Right lobe of liver (tissue), 6 donors: Measurements from ENCODE around the gene HOXA9. TPM values are rescaled to one million over a fixed set of nuclear protein-coding genes. Genes with fewer than 3 reads are reported as not detected.

Experiments used
- ATAC-seq, 4 donors: fragments of 200-7000 bp; cut with Tn5 transposase; one replicate each; pipeline ENCODE4 v1.9.1; 2020; ENCODE audit warnings: mild to moderate bottlenecking in 4 of 4, moderate library complexity in 4 of 4
- DNase-seq, 3 donors: peaks; one replicate each; pipeline ENCODE4 v3.0.0-alpha.2; 2020
- H3K27ac ChIP-seq, 3 donors: fragments of 200-600 bp; one replicate each; pipeline ENCODE4 v1.8.0; 2022
- H3K27me3 ChIP-seq, 2 donors: fragments of 200-600 bp; one replicate each; pipeline ENCODE4 v1.8.0; 2022
- H3K36me3 ChIP-seq, 4 donors: fragments of 200-600 bp; sonication (generic) in 1 of 4; one replicate each; pipeline versions ENCODE4 v1.5.1 to v1.8.0; 2017 to 2022; ENCODE audit warnings: control low read depth in 1 of 4
- H3K4me1 ChIP-seq, 4 donors: fragments of 200-600 bp; sonication (generic) in 1 of 4; one replicate each; pipeline versions ENCODE4 v1.5.1 to v1.8.0; 2017 to 2022; ENCODE audit warnings: control low read depth in 1 of 4
- H3K4me3 ChIP-seq, 3 donors: fragments of 200-600 bp; one replicate each; pipeline ENCODE4 v1.8.0; 2022
- H3K9me3 ChIP-seq, 4 donors: fragments of 200-600 bp; sonication (generic) in 1 of 4; one replicate each; pipeline versions ENCODE4 v1.5.1 to v1.8.0; 2017 to 2022; ENCODE audit warnings: control low read depth in 1 of 4
- CTCF ChIP-seq, 4 donors: fragments of 200-600 bp in 3 of 4; fragments of 450-650 bp in 1 of 4; IDR thresholded peaks; one replicate each; pipeline versions ENCODE4 v1.5.1 to v1.8.0; 2016 to 2022; ENCODE audit warnings: antibody characterized with exemption in 4 of 4, mild to moderate bottlenecking in 2 of 4
- POLR2A ChIP-seq: fragments of 450-650 bp; IDR thresholded peaks from one replicate; pipeline ENCODE4 v1.6.1; 2017; ENCODE audit warnings: antibody characterized with exemption, mild to moderate bottlenecking
- WGBS: methylation state at CpG from one replicate; pipeline ENCODE4 v1.1.6; 2018; ENCODE audit warnings: low coverage, low lambda C conversion rate; ENCODE audit not compliant: insufficient coverage; ENCODE audit errors: missing lambda C conversion rate; 5-methylcytosine and 5-hydroxymethylcytosine counted together
- intact Hi-C, 2 donors: fragments of 100-400 bp; cut with DNase I; formaldehyde crosslinking; loops; one replicate each; pipeline versions ENCODE4 v1.11.2 to v1.14.1; 2022
- total RNA-seq, 6 experiments: library from RNA; depleted of rRNA in 2 of 6; stranded (reverse); fragments of >200 nt in 2 of 6; fragmentation: NEBNext Ultra II Directional in 3 of 6; extraction: Animal tissue kit (Norgen Biotek cat#: 25700) in 3 of 6; gene quantifications; one replicate each; pipeline versions ENCODE4 v1.1.0 to v1.2.4, GENCODE V29; 2016 to 2023
- donor health status: DM: no; HTN: yes; CAD: no.
- donor health status: DM: no; HTN: no; CAD: no.
- donor health status: DM: no; HTN: no; CAD: no.
- donor health status: DM: no; HTN: yes; CAD: no.
- donor health status: DM: no; HTN: yes; CAD: no.

HOXA9 gene
- total RNA-seq, 6 experiments from 2014 or later = 0.09 TPM; not detected in 5

- Histone ChIP-seq H3K4me3 (no peak within 1 kb of the TSS), H3K36me3 (no peaks in the 10 kb centered on the region), H3K4me1 (peaks cover 0 to 20% (median 5%) of the 10 kb centered on the region in 4 donors), H3K27ac (no peak within 1 kb of the TSS), H3K27me3 (peaks cover 29 to 64% of the 10 kb centered on the region in 2 donors), H3K9me3 (no peaks in the 10 kb centered on the region)
- intact Hi-C loops = loop anchor here in 1 of 2 donors (10.0 kb wide), 1 partner anchor 825 kb away; no protein-coding TSS in a partner anchor
- peak in 2 of 4 donors; percentile 35 to 44 for ATAC-seq
- no peak for DNase-seq
- WGBS = 3% methylated on average over 5 of the region's 99 CpGs
- TF ChIP-seq CTCF (IDR thresholded peaks at IDR 0.05) (no peak), POLR2A (no peak)
Observed at GRCh38 chr7:27199849-27200760, 34.8 kb upstream of the HOXA9 start, which contains the start of gene HOXA13. Gene HOXA13 (minus strand): TSS chr7:27200091. CDS start chr7:27200077, 14 bp downstream.

- DNase-seq = peak in 1 of 3 donors; percentile 14
- no peaks in the 10 kb centered on the region for H3K36me3 ChIP-seq
- WGBS = 2% methylated on average over 7 of the region's 93 CpGs
- H3K4me3 ChIP-seq = no peak overlapping the region
- intact Hi-C loops = no loop called here
- no peak for TF ChIP-seq POLR2A
- TF ChIP-seq CTCF (IDR thresholded peaks at IDR 0.05) = no peak
- peaks cover 31 to 67% of the 10 kb centered on the region in 2 donors for H3K27me3 ChIP-seq
- no peak overlapping the region for H3K27ac ChIP-seq
- peaks cover 0 to 15% (median 5%) of the 10 kb centered on the region in 4 donors for H3K4me1 ChIP-seq
- H3K9me3 ChIP-seq = no peaks in the 10 kb centered on the region
- ATAC-seq = peak in 2 of 4 donors; percentile 14 to 15
Observed at GRCh38 chr7:27198871-27199801, 33.8 kb upstream of the HOXA9 start.

GRCh38 chr7:27198138-27198841, 33.0 kb upstream of the HOXA9 start:
- ATAC-seq (no peak), DNase-seq (peak in 1 of 3 donors; percentile 35)
- intact Hi-C loops = no loop called here
- Histone ChIP-seq H3K36me3 (no peaks in the 10 kb centered on the region), H3K27me3 (peaks cover 39 to 71% of the 10 kb centered on the region in 2 donors), H3K9me3 (no peaks in the 10 kb centered on the region), H3K4me3 (no peak overlapping the region), H3K4me1 (peaks cover 0 to 16% (median 5%) of the 10 kb centered on the region in 4 donors), H3K27ac (no peak overlapping the region)
- no peak for TF ChIP-seq POLR2A
- TF ChIP-seq CTCF (IDR thresholded peaks at IDR 0.05) = no peak
- WGBS = 11% methylated on average over 27 of the region's 29 CpGs
